Osteoblast (primary cell): ENCODE results near the gene ACAP2. TPM values are rescaled to one million over a fixed set of nuclear protein-coding genes. Genes with fewer than 3 reads are reported as not detected.
A peak's percentile ranks its signal among the peaks of the same experiment; 100 is the strongest.

Experiments used
- DNase-seq: peaks from one replicate; pipeline ENCODE4 v3.0.0; 2011; ENCODE audit warnings: low spot score, mixed read lengths; ENCODE audit not compliant: insufficient read length; ENCODE audit errors: missing footprints
- H2AFZ ChIP-seq: 2 replicates; pipeline ENCODE4 v1.6.0; 2011; ENCODE audit warnings: mild to moderate bottlenecking, low read length
- H3K27ac ChIP-seq: 2 replicates; pipeline ENCODE4 v1.5.1; 2011; ENCODE audit warnings: mild to moderate bottlenecking, low read depth, low read length, moderate library complexity
- H3K27me3 ChIP-seq: 2 replicates; pipeline ENCODE4 v1.6.0; 2012; ENCODE audit warnings: mild to moderate bottlenecking, control low read depth, inconsistent platforms, low read length, moderate library complexity; ENCODE audit not compliant: insufficient read depth
- H3K36me3 ChIP-seq: 2 replicates; pipeline ENCODE4 v1.5.1; 2011; ENCODE audit warnings: mild to moderate bottlenecking, low read length, control low read depth, moderate library complexity; ENCODE audit not compliant: insufficient read depth
- H3K4me1 ChIP-seq: 2 replicates; pipeline ENCODE4 v1.5.1; 2011; ENCODE audit warnings: mild to moderate bottlenecking, low read length, control low read depth, moderate library complexity; ENCODE audit not compliant: insufficient read depth
- H3K4me2 ChIP-seq: 2 replicates; pipeline ENCODE4 v1.6.0; 2011; ENCODE audit warnings: mild to moderate bottlenecking, low read length; ENCODE audit not compliant: insufficient read depth
- H3K4me3 ChIP-seq: fragments of 200-600 bp; sonication (generic); 3 replicates; pipeline ENCODE4 v1.5.1; 2012; ENCODE audit warnings: mild to moderate bottlenecking, low read length, inconsistent platforms; ENCODE audit not compliant: insufficient read depth
- H3K79me2 ChIP-seq: 2 replicates; pipeline ENCODE4 v1.6.0; 2012; ENCODE audit warnings: mild to moderate bottlenecking, low read length, control low read depth, inconsistent platforms; ENCODE audit not compliant: insufficient read depth
- H3K9me3 ChIP-seq: 2 replicates; pipeline ENCODE4 v1.5.1; 2011; ENCODE audit warnings: low read depth, low read length, control low read depth
- H4K20me1 ChIP-seq: 2 replicates; pipeline ENCODE4 v1.6.0; 2012; ENCODE audit warnings: mild to moderate bottlenecking, low read length, control low read depth; ENCODE audit not compliant: insufficient read depth
- CTCF ChIP-seq: IDR thresholded peaks from 2 replicates; pipeline ENCODE4 v1.5.1; 2011; ENCODE audit warnings: mild to moderate bottlenecking, low read depth, low read length, moderate library complexity; ENCODE audit errors: extremely low read depth
- total RNA-seq: library from RNA; depleted of rRNA; stranded (reverse); fragments of >200 nt; gene quantifications from 2 replicates; pipeline ENCODE4 v1.2.3, GENCODE V29; 2012

ACAP2 gene
- total RNA-seq, 1 donor = 121 TPM

GRCh38 chr3:195455789-195456188 is 13.0 kb upstream of the ACAP2 start:
- TF ChIP-seq CTCF = no peak
- DNase-seq = no peak
- H2AFZ ChIP-seq = no peak overlapping the region
- peaks cover 2% of the 10 kb centered on the region for H3K27me3 ChIP-seq
- no peaks in the 10 kb centered on the region for H4K20me1 ChIP-seq
- no peaks in the 10 kb centered on the region for H3K79me2 ChIP-seq
- H3K9me3 ChIP-seq = no peaks in the 10 kb centered on the region
- no peaks in the 10 kb centered on the region for H3K36me3 ChIP-seq
- H3K4me2 ChIP-seq = no peak overlapping the region
- H3K27ac ChIP-seq = no peak overlapping the region
- H3K4me3 ChIP-seq = no peak overlapping the region
- H3K4me1 ChIP-seq = no peaks in the 10 kb centered on the region

GRCh38 chr3:195453236-195453635 is 10.4 kb upstream of the ACAP2 start:
- no peaks in the 10 kb centered on the region for H4K20me1 ChIP-seq
- no peak overlapping the region for H3K4me3 ChIP-seq
- DNase-seq = peak; percentile 39
- peaks cover 2% of the 10 kb centered on the region for H3K27me3 ChIP-seq
- no peak overlapping the region for H3K4me2 ChIP-seq
- no peaks in the 10 kb centered on the region for H3K9me3 ChIP-seq
- no peak for TF ChIP-seq CTCF
- H3K27ac ChIP-seq = no peak overlapping the region
- no peak overlapping the region for H2AFZ ChIP-seq
- H3K36me3 ChIP-seq = no peaks in the 10 kb centered on the region
- H3K4me1 ChIP-seq = no peaks in the 10 kb centered on the region
- no peaks in the 10 kb centered on the region for H3K79me2 ChIP-seq

- Histone ChIP-seq H2AFZ (no peak overlapping the region), H3K9me3 (no peaks in the 10 kb centered on the region), H3K4me3 (no peak overlapping the region), H3K79me2 (no peaks in the 10 kb centered on the region), H3K4me1 (no peaks in the 10 kb centered on the region), H3K27ac (no peak overlapping the region), H4K20me1 (no peaks in the 10 kb centered on the region), H3K4me2 (no peak overlapping the region), H3K27me3 (peaks cover 2% of the 10 kb centered on the region), H3K36me3 (no peaks in the 10 kb centered on the region)
- DNase-seq = peak; percentile 19
- no peak for TF ChIP-seq CTCF
Observed at GRCh38 chr3:195451373-195452015, 8.7 kb upstream of the ACAP2 start.

- DNase-seq = peak; percentile 79
Observed at GRCh38 chr3:195450731-195451229, 8.0 kb upstream of the ACAP2 start.

More at GRCh38 chr3:195450731-195451229, 8.0 kb upstream of the ACAP2 start:
- H3K9me3 ChIP-seq = no peaks in the 10 kb centered on the region
- no peak overlapping the region for H3K4me2 ChIP-seq
- peak overlapping the region; percentile 87 for H2AFZ ChIP-seq
- peaks cover 2% of the 10 kb centered on the region for H3K27me3 ChIP-seq
- no peaks in the 10 kb centered on the region for H3K79me2 ChIP-seq
- H3K4me3 ChIP-seq = no peak overlapping the region
- no peaks in the 10 kb centered on the region for H3K36me3 ChIP-seq
- no peaks in the 10 kb centered on the region for H3K4me1 ChIP-seq
- H3K27ac ChIP-seq = no peak overlapping the region
- no peak for TF ChIP-seq CTCF
- H4K20me1 ChIP-seq = no peaks in the 10 kb centered on the region
